HEK293 (cell line): ENCODE data around the gene TSPAN9.

ENCODE experiments used
- CTCF ChIA-PET: fragments of 350-600 bp; formaldehyde crosslinking; extraction: SDS; loops from one replicate; lab custom pipeline; 2021; ENCODE audit warnings: antibody characterized with exemption; lab: Yijun Ruan, JAX
- POLR2A ChIA-PET: fragments of 300-600 bp; formaldehyde crosslinking; extraction: SDS; loops from one replicate; lab custom pipeline; 2020; ENCODE audit warnings: antibody characterized with exemption, inconsistent platforms; lab: Yijun Ruan, JAX
- H3K27ac ChIP-seq: fragments of 200-500 bp; sonication (Bioruptor generic); 2 replicates; pipeline ENCODE4 v1.5.1; 2014; ENCODE audit warnings: low read depth, low read length, control low read depth, inconsistent platforms; ENCODE audit errors: extremely low read depth
- H3K36me3 ChIP-seq, 2 experiments: fragments of 200-500 bp in 1 of 2; sonication (Bioruptor generic) in 1 of 2; 1 replicate in 1 of 2; 2 replicates in 1 of 2; pipeline ENCODE4 v1.5.1; 2014 to 2017; ENCODE audit warnings: inconsistent platforms in 2 of 2, low read length in 2 of 2; ENCODE audit not compliant: control insufficient read depth in 2 of 2, insufficient read depth in 1 of 2
- H3K4me1 ChIP-seq: fragments of 200-500 bp; sonication (Bioruptor generic); 2 replicates; pipeline ENCODE4 v1.5.1; 2014; ENCODE audit warnings: mild to moderate bottlenecking, low read length, inconsistent platforms; ENCODE audit not compliant: control insufficient read depth, insufficient read depth
- H3K4me3 ChIP-seq: 2 replicates; pipeline ENCODE4 v1.5.1; 2011; ENCODE audit warnings: low read depth, mild to moderate bottlenecking, control low read depth, low read length, moderate library complexity
- H3K9me3 ChIP-seq: fragments of 200-500 bp; sonication (Bioruptor generic); 2 replicates; pipeline ENCODE4 v1.5.1; 2014; ENCODE audit warnings: low read depth, low read length, inconsistent platforms; ENCODE audit not compliant: control insufficient read depth, insufficient read depth
- BCL11A ChIP-seq: fragments of 450-650 bp; formaldehyde crosslinking; IDR thresholded peaks from 2 replicates; pipeline ENCODE4 v1.5.1; 2016; ENCODE audit warnings: low read depth, missing biosample characterization, missing genetic modification characterization
- FEZF1 ChIP-seq: fragments of 450-650 bp; formaldehyde crosslinking; IDR thresholded peaks from 2 replicates; pipeline ENCODE4 v1.5.1; 2016; ENCODE audit warnings: missing biosample characterization, missing genetic modification characterization
- IKZF3 ChIP-seq: fragments of 450-650 bp; IDR thresholded peaks from 2 replicates; pipeline ENCODE4 v1.5.0; 2018; ENCODE audit warnings: missing biosample characterization, mild to moderate bottlenecking, missing genetic modification characterization, moderate library complexity
- MYNN ChIP-seq: fragments of 450-650 bp; formaldehyde crosslinking; IDR thresholded peaks from 2 replicates; pipeline ENCODE4 v1.5.1; 2016; ENCODE audit warnings: missing biosample characterization, missing genetic modification characterization, borderline replicate concordance
- OSR2 ChIP-seq: fragments of 450-650 bp; formaldehyde crosslinking; IDR thresholded peaks from 2 replicates; pipeline ENCODE4 v1.5.1; 2016; ENCODE audit warnings: missing biosample characterization, missing genetic modification characterization
- YY1 ChIP-seq: fragments of 450-650 bp; formaldehyde crosslinking; IDR thresholded peaks from 2 replicates; pipeline ENCODE4 v1.5.1; 2018; ENCODE audit warnings: missing biosample characterization, missing genetic modification characterization
- ZBTB8A ChIP-seq: fragments of 450-650 bp; formaldehyde crosslinking; IDR thresholded peaks from 2 replicates; pipeline ENCODE4 v1.5.1; 2016; ENCODE audit warnings: missing biosample characterization, missing genetic modification characterization
- ZFP69B ChIP-seq: fragments of 450-650 bp; formaldehyde crosslinking; IDR thresholded peaks from 2 replicates; pipeline ENCODE4 v1.5.1; 2016; ENCODE audit warnings: missing biosample characterization, missing genetic modification characterization
- ZIC2 ChIP-seq: fragments of 450-650 bp; formaldehyde crosslinking; IDR thresholded peaks from 2 replicates; pipeline ENCODE4 v1.5.1; 2016; ENCODE audit warnings: missing biosample characterization, missing genetic modification characterization
- ZNF112 ChIP-seq: fragments of 450-650 bp; formaldehyde crosslinking; IDR thresholded peaks from 2 replicates; pipeline ENCODE4 v1.5.0; 2017; ENCODE audit warnings: missing biosample characterization, missing genetic modification characterization
- ZNF121 ChIP-seq: fragments of 450-650 bp; formaldehyde crosslinking; IDR thresholded peaks from 2 replicates; pipeline ENCODE4 v1.5.1; 2016; ENCODE audit warnings: missing biosample characterization, missing genetic modification characterization
- ZNF211 ChIP-seq: fragments of 450-650 bp; formaldehyde crosslinking; IDR thresholded peaks from 2 replicates; pipeline ENCODE4 v1.5.1; 2016; ENCODE audit warnings: low read depth, missing biosample characterization, missing genetic modification characterization
- ZNF214 ChIP-seq: fragments of 450-650 bp; formaldehyde crosslinking; IDR thresholded peaks from 2 replicates; pipeline ENCODE4 v1.5.1; 2017; ENCODE audit warnings: missing biosample characterization, mild to moderate bottlenecking, missing genetic modification characterization, borderline replicate concordance
- ZNF24 ChIP-seq: fragments of 450-650 bp; formaldehyde crosslinking; IDR thresholded peaks from 2 replicates; pipeline ENCODE4 v1.5.1; 2016; ENCODE audit warnings: missing biosample characterization, missing genetic modification characterization
- ZNF302 ChIP-seq: fragments of 450-650 bp; formaldehyde crosslinking; IDR thresholded peaks from 2 replicates; pipeline ENCODE4 v1.5.1; 2016; ENCODE audit warnings: missing biosample characterization, missing genetic modification characterization, low read depth
- ZNF311 ChIP-seq: fragments of 450-650 bp; formaldehyde crosslinking; IDR thresholded peaks from 2 replicates; pipeline ENCODE4 v1.5.1; 2017; ENCODE audit warnings: missing biosample characterization, missing genetic modification characterization, borderline replicate concordance
- ZNF416 ChIP-seq: fragments of 450-650 bp; formaldehyde crosslinking; IDR thresholded peaks from 2 replicates; pipeline ENCODE4 v1.5.1; 2016; ENCODE audit warnings: missing biosample characterization, missing genetic modification characterization
- ZNF48 ChIP-seq: fragments of 450-650 bp; formaldehyde crosslinking; IDR thresholded peaks from 2 replicates; pipeline ENCODE4 v1.5.1; 2016; ENCODE audit warnings: missing biosample characterization, missing genetic modification characterization
- ZNF558 ChIP-seq: fragments of 450-650 bp; formaldehyde crosslinking; IDR thresholded peaks from 2 replicates; pipeline ENCODE4 v1.5.1; 2016; ENCODE audit warnings: missing biosample characterization, missing genetic modification characterization
- ZNF596 ChIP-seq: fragments of 450-650 bp; IDR thresholded peaks from 2 replicates; pipeline ENCODE4 v1.5.0; 2018; ENCODE audit warnings: missing biosample characterization, mild to moderate bottlenecking, missing genetic modification characterization, moderate library complexity
- ZNF629 ChIP-seq: fragments of 450-650 bp; formaldehyde crosslinking; IDR thresholded peaks from 2 replicates; pipeline ENCODE4 v1.5.1; 2017; ENCODE audit warnings: missing biosample characterization, missing genetic modification characterization
- ZNF654 ChIP-seq: fragments of 450-650 bp; formaldehyde crosslinking; IDR thresholded peaks from 2 replicates; pipeline ENCODE4 v1.5.1; 2016; ENCODE audit warnings: low read depth, missing biosample characterization, missing genetic modification characterization
- ZNF776 ChIP-seq: fragments of 450-650 bp; formaldehyde crosslinking; IDR thresholded peaks from 2 replicates; pipeline ENCODE4 v1.5.0; 2017; ENCODE audit warnings: missing biosample characterization, missing genetic modification characterization, borderline replicate concordance
- ZSCAN16 ChIP-seq: fragments of 450-650 bp; formaldehyde crosslinking; IDR thresholded peaks from 2 replicates; pipeline ENCODE4 v1.5.1; 2016; ENCODE audit warnings: missing biosample characterization, missing genetic modification characterization
- TF ChIP-seq, protein P1 (sequence below): fragments of 450-650 bp; formaldehyde crosslinking; IDR thresholded peaks from 2 replicates; pipeline ENCODE4 v1.5.1; 2016; ENCODE audit warnings: missing biosample characterization, missing genetic modification characterization
- TF ChIP-seq, protein P2 (sequence below): fragments of 450-650 bp; formaldehyde crosslinking; optimal IDR thresholded peaks from 2 replicates; pipeline ENCODE3; 2016; ENCODE audit warnings: missing biosample characterization, mild to moderate bottlenecking, missing genetic modification characterization
- TF ChIP-seq, protein P3 (sequence below): fragments of 450-650 bp; formaldehyde crosslinking; IDR thresholded peaks from 2 replicates; pipeline ENCODE4 v1.5.1; 2016; ENCODE audit warnings: missing biosample characterization, missing genetic modification characterization, borderline replicate concordance
- TF ChIP-seq, protein P4 (sequence below): fragments of 450-650 bp; formaldehyde crosslinking; IDR thresholded peaks from 2 replicates; pipeline ENCODE4 v1.5.1; 2016; ENCODE audit warnings: missing biosample characterization, missing genetic modification characterization

The TSPAN9 gene

DNA sequence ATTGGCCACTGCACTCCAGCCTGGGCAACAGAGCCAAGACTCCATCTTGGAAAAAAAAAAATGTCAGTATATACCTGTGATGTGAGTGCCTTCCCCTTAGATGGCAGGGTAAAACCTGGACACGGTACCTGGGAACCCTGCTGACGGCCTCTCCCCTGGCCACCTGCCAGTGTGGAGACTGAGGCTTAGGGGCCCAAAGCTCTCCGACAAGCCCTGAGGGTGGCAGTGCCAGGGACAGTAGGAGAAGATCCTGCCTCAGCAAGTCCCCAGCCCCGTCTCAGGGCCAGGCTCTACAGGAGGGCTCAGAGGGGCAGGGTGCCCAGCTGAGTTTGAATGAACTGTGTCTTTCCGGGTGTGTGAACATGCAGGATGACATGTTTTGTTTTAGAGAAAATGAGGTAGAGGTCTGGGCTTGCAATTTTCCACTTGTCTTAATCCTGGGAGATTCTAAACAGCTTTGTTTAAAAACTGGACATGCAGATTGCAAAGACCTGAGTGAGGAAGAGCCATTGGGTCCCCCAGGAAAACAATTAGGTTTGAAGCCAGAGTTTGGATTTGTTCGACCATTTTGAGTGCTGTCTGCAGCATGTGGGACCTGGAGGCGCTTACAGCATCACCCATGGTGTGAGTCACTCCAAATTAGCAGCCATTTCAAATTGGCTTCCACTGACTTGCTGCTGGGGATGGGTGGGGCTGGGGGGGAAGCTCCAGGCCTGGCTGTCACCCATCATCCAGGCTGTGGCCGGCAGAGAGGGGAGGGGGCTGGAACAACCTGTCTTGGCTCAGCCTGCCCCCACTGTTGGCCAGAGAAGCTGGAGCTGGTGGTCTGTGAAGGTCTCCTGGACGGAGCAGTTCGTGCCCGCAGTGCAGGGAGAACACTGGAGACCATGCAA lies 10.8 kb downstream of the TSPAN9 start (continued):
- no peak for TF ChIP-seq ZNF596 (tag by site-specific recombination)
- TF ChIP-seq ZIC2 (tag by site-specific recombination) = peak; percentile 57
- no peak for TF ChIP-seq OSR2 (tag by site-specific recombination)
- no peak for TF ChIP-seq YY1 (tag by site-specific recombination)
- no peak for TF ChIP-seq BCL11A (tag by site-specific recombination)
- TF ChIP-seq ZSCAN16 = no peak

DNA sequence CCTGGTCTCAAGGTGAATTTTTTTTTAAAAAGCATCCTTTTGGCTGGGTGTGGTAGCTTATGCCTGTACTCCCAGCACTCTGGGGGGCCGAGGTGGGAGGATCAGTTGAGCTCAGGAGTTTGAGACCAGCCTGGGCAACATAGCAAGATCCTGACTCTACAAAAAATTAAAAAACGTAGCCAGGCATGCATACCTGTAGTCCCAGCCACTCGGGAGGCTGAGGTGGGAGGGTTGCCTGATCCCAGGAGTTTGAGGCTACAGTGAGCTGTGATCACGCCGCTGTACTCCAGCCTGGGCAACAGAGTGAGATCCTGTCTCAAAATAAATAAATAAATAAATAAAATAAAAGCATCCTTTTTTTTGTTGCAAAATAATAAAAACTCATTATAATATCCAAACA lies 12.4 kb downstream of the TSPAN9 start:
- CTCF ChIA-PET = interaction anchor here (0.6 to 1.7 kb wide), 2 partner anchors 16 to 495 kb away, joined by 3 to 6 read pairs; no protein-coding TSS in a partner anchor
- POLR2A ChIA-PET = no interaction called here

DNA sequence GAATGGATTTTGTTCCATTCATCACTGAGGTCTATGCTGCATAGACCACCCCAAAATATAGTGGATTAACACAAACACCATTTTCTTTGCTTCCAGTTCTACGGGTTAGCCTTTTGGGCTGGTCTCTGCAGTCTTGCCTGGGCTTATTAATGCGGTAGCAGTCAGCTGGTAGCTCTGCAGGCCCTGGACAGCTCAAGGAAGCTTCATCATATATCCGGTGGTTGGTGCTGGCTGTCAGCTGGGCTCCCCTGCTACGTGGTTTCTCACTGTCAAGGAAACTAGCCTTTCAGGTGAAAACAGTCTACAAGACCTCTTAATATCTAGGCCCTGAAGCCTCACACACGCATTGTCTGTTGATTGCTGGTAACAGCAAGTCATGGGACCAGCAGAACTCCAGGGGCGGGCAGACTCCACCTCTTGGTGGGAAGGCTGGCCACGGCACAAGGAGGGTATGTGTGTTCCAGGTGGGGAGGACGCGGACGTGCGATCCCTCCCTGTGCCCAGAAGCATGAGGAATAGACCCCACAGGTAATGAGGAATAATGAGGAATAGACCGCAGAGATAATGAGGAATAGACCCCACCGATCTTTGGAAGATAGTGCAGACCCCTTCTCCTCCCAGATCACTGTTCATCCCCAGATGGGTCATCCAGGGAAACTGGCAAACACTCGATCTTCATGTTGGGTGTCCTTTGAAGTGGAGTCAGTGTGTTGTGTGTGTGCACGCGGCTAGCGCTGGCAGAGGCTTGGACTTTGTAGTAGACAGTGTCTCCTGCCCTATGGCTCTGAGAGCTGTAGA lies 13.3 kb downstream of the TSPAN9 start:
- ChIA-PET POLR2A (no interaction called here), CTCF (interaction anchor here (0.5 to 1.7 kb wide), 2 partner anchors 17 to 407 kb away, joined by 3 to 6 read pairs; no protein-coding TSS in a partner anchor)
- Histone ChIP-seq H3K4me1 (no peaks in the 10 kb centered on the region), H3K36me3 (peaks cover 0 to 6% of the 10 kb centered on the region in 2 experiments; a peak in 1 of 3 replicates), H3K27ac (no peak overlapping the region), H3K4me3 (no peak overlapping the region), H3K9me3 (no peaks in the 10 kb centered on the region)
- TF ChIP-seq MYNN (tag by site-specific recombination) (no peak), ZNF311 (tag by site-specific recombination) (no peak), ZBTB8A (tag by site-specific recombination) (no peak), ZNF416 (no peak), FEZF1 (no peak), ZNF112 (tag by site-specific recombination) (no peak), ZNF24 (tag by site-specific recombination) (no peak), ZNF302 (tag by site-specific recombination) (no peak), ZNF558 (no peak), IKZF3 (no peak), ZNF629 (tag by site-specific recombination) (no peak)
- TF ChIP-seq, protein P1, sequence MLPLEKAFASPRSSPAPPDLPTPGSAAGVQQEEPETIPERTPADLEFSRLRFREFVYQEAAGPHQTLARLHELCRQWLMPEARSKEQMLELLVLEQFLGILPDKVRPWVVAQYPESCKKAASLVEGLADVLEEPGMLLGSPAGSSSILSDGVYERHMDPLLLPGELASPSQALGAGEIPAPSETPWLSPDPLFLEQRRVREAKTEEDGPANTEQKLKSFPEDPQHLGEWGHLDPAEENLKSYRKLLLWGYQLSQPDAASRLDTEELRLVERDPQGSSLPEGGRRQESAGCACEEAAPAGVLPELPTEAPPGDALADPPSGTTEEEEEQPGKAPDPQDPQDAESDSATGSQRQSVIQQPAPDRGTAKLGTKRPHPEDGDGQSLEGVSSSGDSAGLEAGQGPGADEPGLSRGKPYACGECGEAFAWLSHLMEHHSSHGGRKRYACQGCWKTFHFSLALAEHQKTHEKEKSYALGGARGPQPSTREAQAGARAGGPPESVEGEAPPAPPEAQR (tag by site-specific recombination) = no peak
- TF ChIP-seq, protein P2, sequence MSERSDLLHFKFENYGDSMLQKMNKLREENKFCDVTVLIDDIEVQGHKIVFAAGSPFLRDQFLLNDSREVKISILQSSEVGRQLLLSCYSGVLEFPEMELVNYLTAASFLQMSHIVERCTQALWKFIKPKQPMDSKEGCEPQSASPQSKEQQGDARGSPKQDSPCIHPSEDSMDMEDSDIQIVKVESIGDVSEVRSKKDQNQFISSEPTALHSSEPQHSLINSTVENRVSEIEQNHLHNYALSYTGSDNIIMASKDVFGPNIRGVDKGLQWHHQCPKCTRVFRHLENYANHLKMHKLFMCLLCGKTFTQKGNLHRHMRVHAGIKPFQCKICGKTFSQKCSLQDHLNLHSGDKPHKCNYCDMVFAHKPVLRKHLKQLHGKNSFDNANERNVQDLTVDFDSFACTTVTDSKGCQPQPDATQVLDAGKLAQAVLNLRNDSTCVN (tag by site-specific recombination) = no peak
- TF ChIP-seq, protein P3, sequence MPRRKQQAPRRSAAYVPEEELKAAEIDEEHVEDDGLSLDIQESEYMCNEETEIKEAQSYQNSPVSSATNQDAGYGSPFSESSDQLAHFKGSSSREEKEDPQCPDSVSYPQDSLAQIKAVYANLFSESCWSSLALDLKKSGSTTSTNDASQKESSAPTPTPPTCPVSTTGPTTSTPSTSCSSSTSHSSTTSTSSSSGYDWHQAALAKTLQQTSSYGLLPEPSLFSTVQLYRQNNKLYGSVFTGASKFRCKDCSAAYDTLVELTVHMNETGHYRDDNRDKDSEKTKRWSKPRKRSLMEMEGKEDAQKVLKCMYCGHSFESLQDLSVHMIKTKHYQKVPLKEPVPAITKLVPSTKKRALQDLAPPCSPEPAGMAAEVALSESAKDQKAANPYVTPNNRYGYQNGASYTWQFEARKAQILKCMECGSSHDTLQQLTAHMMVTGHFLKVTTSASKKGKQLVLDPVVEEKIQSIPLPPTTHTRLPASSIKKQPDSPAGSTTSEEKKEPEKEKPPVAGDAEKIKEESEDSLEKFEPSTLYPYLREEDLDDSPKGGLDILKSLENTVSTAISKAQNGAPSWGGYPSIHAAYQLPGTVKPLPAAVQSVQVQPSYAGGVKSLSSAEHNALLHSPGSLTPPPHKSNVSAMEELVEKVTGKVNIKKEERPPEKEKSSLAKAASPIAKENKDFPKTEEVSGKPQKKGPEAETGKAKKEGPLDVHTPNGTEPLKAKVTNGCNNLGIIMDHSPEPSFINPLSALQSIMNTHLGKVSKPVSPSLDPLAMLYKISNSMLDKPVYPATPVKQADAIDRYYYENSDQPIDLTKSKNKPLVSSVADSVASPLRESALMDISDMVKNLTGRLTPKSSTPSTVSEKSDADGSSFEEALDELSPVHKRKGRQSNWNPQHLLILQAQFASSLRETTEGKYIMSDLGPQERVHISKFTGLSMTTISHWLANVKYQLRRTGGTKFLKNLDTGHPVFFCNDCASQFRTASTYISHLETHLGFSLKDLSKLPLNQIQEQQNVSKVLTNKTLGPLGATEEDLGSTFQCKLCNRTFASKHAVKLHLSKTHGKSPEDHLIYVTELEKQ (tag by site-specific recombination) = no peak

More for the DNA sequence above, 12.4 kb downstream of the TSPAN9 start:
- Histone ChIP-seq H3K36me3 (peaks cover 0 to 10% of the 10 kb centered on the region in 2 experiments; a peak in 1 of 3 replicates), H3K4me1 (no peaks in the 10 kb centered on the region), H3K27ac (no peak overlapping the region), H3K9me3 (no peaks in the 10 kb centered on the region), H3K4me3 (no peak overlapping the region)
- TF ChIP-seq ZNF48 (tag by site-specific recombination) (no peak), ZFP69B (tag by site-specific recombination) (no peak), ZNF654 (tag by site-specific recombination) (no peak), ZNF776 (tag by site-specific recombination) (no peak), ZNF121 (tag by site-specific recombination) (peak; percentile 95), ZNF211 (tag by site-specific recombination) (no peak), ZNF214 (tag by site-specific recombination) (no peak), ZNF302 (tag by site-specific recombination) (no peak)
- TF ChIP-seq, protein P4, sequence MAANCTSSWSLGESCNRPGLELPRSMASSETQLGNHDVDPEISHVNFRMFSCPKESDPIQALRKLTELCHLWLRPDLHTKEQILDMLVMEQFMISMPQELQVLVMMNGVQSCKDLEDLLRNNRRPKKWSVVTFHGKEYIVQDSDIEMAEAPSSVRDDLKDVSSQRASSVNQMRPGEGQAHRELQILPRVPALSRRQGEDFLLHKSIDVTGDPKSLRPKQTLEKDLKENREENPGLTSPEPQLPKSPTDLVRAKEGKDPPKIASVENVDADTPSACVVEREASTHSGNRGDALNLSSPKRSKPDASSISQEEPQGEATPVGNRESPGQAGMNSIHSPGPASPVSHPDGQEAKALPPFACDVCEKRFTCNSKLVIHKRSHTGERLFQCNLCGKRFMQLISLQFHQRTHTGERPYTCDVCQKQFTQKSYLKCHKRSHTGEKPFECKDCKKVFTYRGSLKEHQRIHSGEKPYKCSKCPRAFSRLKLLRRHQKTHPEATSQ (tag by site-specific recombination) = no peak
